GM19099 (cell line): ENCODE measurements around the gene SDK1.

Experiments used
- POLR2A ChIP-seq: IDR thresholded peaks from 3 replicates; pipeline ENCODE4 v1.6.1; 2011; ENCODE audit warnings: low read depth; ENCODE audit not compliant: insufficient read length; ENCODE audit errors: extremely low read depth

Gene SDK1

GRCh38 chr7:3578399-3578798 lies 277.3 kb downstream of the SDK1 start:
- TF ChIP-seq POLR2A: no peak

GRCh38 chr7:3579638-3580219 lies 278.7 kb downstream of the SDK1 start:
- no peak for TF ChIP-seq POLR2A

- no peak for TF ChIP-seq POLR2A
These were observed 284.8 kb downstream of the SDK1 start for GRCh38 chr7:3585826-3586225.

DNA sequence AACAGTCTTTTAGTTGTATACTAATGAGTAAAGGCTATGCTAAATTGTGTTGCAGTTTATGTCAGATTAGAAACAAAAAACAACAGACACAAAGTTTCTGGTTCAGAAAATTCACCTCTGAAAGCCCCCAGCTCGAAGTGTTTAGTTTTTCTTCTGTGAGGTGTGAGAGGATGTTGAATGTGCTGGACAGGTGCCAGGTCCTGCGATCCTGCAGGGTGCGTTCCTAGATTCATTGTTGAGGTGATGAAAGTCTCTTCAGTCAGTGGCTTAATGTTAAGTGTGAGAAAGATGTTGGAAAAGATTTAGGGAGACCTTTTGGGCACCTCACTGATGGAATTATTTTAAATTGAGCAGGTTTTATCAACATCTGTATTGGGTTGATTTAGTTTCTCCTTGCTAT lies 287.3 kb downstream of the SDK1 start:
- no peak for TF ChIP-seq POLR2A

GRCh38 chr7:3589752-3590151 lies 288.7 kb downstream of the SDK1 start:
- no peak for TF ChIP-seq POLR2A

- TF ChIP-seq POLR2A: no peak
These were observed 290.2 kb downstream of the SDK1 start for GRCh38 chr7:3591219-3591618.

DNA sequence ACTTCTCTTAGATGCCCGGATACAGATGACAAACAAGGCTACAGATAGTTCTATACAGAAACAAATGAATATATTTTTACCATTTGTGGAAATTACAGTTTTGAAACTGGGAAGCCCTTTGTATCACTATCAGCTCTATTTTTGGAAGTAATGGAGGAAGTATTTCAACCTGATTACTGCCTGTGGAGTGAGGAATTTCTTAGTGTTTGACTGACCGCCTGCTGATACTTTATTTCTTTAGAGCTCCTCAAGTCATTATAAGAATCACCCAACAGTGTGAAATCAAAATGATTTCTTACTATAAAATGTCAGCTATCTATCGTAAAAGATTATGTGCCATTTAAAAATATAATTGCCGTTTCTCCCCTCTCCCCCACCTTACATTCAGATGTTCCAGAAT lies 290.9 kb downstream of the SDK1 start:
- TF ChIP-seq POLR2A: no peak

GRCh38 chr7:3592401-3593134 lies 291.5 kb downstream of the SDK1 start:
- TF ChIP-seq POLR2A: no peak

DNA sequence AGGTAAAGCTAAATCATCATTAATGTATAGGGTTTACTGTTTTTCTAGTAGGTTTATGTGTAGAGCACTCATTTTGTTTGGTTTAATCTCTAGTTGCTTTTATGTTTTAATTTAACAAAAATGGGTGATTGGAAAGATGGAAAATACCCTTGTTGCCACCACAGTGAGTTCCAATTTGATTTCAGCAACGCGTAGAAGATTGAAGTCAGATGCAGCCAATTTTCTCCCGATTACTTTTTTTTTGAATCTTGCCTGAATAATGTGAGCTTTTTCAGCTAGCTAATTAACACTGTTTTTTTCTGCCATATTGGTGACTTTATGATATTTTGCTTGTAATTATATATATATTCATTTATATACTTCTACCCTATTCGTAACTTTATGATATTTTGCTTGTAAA lies 293.8 kb downstream of the SDK1 start:
- TF ChIP-seq POLR2A: no peak

- no peak for TF ChIP-seq POLR2A
These were observed 297.8 kb downstream of the SDK1 start for GRCh38 chr7:3598854-3599253.

DNA sequence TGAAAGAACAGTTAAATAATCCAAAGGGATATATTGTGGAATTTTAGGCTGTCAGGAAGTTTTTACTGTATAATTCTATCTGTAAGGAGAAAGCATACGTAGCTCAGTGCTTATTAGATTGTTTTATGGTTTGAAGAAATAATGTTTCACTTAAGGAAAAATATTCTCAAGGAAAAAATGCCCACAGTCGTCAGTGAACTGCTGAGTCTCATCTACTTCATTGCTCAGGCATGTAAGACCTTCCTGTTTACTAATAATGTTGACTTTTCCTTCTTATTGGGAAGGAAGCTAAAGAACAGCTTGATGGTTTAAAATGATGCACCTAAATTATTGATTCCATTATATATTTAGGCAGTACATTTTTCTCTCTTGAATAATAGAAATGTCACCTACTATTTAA lies 304.2 kb downstream of the SDK1 start:
- no peak for TF ChIP-seq POLR2A

DNA sequence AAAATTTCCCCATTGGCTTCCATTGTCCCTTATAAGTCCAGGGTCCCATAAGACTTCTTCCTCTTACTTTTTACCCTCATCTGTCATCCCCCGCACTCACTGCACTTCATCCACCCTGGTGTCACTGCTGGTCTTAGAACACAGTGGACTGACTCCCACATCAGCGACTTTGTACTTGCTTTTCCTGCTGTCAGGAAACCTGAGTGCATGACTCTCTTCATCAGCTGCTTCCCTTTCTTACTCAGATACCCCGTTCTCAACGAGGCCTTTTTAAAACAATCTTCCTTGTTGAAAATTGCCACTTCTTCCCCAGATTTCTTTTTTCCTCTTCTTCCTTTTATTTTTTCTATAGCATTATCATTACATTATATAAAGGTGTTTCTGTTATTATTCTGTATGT lies 305.4 kb downstream of the SDK1 start:
- no peak for TF ChIP-seq POLR2A

DNA sequence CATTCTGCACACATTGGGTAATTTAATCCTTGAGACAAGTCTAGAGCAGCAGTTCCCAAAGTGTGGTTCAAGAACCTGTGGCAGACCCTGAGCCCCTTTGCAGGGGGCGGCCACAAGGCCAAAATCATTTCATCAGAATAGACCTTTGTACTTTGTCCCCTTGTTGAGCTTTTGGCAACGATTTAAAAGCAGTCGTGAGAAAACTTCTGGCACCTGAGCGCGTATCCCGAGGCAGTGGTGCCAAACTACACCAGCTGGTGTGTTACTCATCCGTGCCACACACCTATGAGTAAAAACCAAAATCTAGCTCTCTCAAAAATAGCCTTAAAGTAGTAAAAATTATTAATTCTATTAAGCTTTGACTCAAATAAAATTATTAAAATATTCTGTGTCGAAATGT lies 306.8 kb downstream of the SDK1 start:
- TF ChIP-seq POLR2A: no peak

GRCh38 chr7:3616306-3616705 lies 315.3 kb downstream of the SDK1 start:
- TF ChIP-seq POLR2A: no peak

DNA sequence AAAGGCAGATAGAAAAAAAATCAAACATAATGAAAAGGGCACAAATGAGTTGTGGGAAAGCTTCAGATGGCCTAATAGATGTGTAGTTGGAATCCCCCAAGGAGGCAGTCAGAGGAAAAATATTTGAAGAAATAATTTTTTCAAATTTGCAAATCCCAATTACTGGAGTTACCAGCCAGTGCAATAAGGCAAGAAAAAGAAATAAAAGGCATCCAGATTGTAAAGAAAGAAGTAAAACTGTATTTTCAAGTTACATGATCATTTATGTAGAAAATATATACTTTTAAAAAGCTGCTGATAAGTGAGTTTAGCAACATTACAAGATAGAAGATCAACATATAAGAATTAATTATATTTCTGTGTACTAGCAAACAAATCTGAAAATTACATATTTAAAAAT lies 329.0 kb downstream of the SDK1 start:
- TF ChIP-seq POLR2A: no peak

- no peak for TF ChIP-seq POLR2A
These were observed 333.3 kb downstream of the SDK1 start for GRCh38 chr7:3634396-3634795.
